ENCODE measurements around the gene TUFM.

DNA sequence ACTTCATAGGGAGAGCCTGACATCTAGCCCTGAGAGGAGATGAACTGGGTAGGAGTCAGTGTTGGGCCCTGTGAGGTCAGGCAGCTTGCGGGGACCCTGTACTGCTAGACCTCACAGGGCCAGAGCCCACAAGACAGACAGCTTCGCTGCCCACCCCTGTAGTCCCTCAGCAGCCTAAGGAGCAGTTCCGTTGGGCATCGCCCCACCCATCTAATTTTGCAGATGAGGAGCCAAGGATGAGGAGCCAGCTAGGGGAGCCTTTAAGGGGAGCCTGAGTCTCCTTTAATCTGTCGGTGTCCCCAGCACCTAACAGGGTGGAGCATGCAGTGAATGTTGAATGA, 755 bp upstream of the TUFM start:
- TF ChIP-seq, protein P1, sequence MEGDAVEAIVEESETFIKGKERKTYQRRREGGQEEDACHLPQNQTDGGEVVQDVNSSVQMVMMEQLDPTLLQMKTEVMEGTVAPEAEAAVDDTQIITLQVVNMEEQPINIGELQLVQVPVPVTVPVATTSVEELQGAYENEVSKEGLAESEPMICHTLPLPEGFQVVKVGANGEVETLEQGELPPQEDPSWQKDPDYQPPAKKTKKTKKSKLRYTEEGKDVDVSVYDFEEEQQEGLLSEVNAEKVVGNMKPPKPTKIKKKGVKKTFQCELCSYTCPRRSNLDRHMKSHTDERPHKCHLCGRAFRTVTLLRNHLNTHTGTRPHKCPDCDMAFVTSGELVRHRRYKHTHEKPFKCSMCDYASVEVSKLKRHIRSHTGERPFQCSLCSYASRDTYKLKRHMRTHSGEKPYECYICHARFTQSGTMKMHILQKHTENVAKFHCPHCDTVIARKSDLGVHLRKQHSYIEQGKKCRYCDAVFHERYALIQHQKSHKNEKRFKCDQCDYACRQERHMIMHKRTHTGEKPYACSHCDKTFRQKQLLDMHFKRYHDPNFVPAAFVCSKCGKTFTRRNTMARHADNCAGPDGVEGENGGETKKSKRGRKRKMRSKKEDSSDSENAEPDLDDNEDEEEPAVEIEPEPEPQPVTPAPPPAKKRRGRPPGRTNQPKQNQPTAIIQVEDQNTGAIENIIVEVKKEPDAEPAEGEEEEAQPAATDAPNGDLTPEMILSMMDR (IDR thresholded peaks at IDR 0.05) = no peak
- TF ChIP-seq POLR2A (IDR thresholded peaks at IDR 0.05) (no peak), EP300 (IDR thresholded peaks at IDR 0.05) (no peak)

All from ovary (tissue), 3 donors.